ENCODE data around the gene SH2D6.
"Not testable (repeated sequence)": the region's sequence is repeated elsewhere in the genome, so short reads cannot be mapped to it uniquely, and the experiment has no call there.

The SH2D6 gene

GRCh38 chr2:85418132-85419008, at the start of gene SH2D6:
SH2D6 (plus strand) TSS chr2:85418714; CDS start chr2:85429466, 10,752 bp downstream.
- peak; percentile 58 for DNase-seq (ENCODE audit: low read depth)

- no peak for DNase-seq (ENCODE audit: low read depth)
Observed at GRCh38 chr2:85368921-85369320, 49.6 kb upstream of the SH2D6 start.

DNA sequence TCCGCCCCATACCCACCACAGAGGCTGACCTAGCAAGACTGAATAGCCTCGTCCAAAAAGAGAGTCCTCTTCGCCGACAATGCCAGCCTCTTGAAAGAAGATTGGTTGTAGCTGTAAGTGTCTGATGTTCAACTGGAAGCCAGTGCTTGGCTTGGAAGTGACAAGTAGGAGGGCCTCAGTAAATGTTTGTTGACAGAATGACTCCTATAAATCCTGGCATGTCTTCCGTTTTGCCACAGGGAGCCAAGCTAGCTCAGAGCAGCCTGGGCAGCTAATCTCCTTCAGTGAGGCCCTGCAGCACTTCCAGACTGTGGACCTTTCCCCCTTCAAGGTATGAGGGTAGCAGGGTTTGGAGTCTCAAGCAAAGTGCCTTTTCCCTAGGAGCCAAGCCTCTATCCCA, 49.0 kb upstream of the SH2D6 start:
- DNase-seq (ENCODE audit: low read depth): no peak

DNA sequence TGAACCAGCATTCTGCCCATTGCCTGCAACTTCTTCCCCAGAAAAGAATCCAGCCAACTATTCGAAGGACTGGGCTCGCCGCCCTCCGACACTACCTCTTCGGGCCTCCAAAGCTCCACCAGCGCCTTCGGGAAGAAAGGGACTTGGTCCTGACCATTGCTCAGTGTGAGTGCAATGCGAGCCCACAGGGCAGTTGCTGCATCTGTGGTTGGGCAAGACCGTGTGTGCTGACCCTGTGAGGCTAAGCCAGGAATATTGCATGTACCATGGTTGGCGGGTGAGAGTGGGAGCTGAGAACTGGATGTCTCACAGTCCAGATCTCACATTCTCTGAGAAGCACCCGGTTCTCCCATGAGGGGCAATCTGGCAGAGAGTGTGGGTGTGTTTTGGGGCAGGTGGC, 47.5 kb upstream of the SH2D6 start:
- DNase-seq (ENCODE audit: low read depth): no peak

- no peak for DNase-seq (ENCODE audit: low read depth)
Observed at GRCh38 chr2:85376291-85377065, 42.0 kb upstream of the SH2D6 start.

- DNase-seq (ENCODE audit: low read depth): no peak
Observed at GRCh38 chr2:85377083-85377482, 41.4 kb upstream of the SH2D6 start.

DNA sequence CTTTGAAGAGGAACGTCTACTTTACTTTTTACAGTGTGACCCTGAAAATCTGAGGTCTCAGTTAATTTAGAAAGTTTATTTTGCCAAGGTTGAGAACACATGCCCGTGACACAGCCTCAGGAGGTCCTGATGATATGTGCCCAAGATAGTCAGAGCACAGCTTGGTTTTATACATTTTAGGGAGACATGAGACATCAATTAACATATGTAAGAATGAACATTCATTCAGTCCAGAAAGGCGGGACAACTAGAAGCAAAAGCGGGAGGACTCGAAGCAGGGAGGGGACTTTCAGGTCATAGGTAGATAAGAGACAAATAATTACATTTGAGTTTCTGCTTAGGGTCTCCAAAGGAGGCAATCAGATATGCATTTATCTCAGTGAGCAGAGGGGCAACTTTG, 40.3 kb upstream of the SH2D6 start:
- no peak for DNase-seq (ENCODE audit: low read depth)

- DNase-seq (ENCODE audit: low read depth): no peak
Observed at GRCh38 chr2:85380048-85380447, 38.5 kb upstream of the SH2D6 start.

- not testable (repeated sequence) for DNase-seq (ENCODE audit: low read depth)
Observed at GRCh38 chr2:85383151-85383550, 35.4 kb upstream of the SH2D6 start.

GRCh38 chr2:85383850-85384249, 34.7 kb upstream of the SH2D6 start:
- no peak for DNase-seq (ENCODE audit: low read depth)

- no peak for DNase-seq (ENCODE audit: low read depth)
Observed at GRCh38 chr2:85385746-85386145, 32.8 kb upstream of the SH2D6 start.

DNA sequence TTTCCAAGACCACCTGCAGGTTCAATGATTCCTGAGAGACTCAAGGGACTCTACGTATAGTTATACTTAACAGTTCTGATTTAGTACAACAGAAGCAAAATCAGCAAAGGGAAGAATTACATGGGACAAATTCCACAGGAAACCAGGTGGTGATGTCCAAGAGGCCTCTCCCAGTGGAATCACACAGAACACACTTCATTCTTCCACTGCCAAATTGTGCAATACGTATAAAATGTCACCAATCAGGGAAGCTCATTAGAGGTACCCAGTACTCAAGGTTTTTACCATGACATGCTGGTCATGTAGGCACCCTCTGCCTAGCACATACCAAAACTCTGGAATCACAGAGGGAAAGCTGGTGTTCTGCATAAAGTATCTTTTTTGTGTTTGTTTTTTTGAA, 30.8 kb upstream of the SH2D6 start:
- no peak for DNase-seq (ENCODE audit: low read depth)

DNA sequence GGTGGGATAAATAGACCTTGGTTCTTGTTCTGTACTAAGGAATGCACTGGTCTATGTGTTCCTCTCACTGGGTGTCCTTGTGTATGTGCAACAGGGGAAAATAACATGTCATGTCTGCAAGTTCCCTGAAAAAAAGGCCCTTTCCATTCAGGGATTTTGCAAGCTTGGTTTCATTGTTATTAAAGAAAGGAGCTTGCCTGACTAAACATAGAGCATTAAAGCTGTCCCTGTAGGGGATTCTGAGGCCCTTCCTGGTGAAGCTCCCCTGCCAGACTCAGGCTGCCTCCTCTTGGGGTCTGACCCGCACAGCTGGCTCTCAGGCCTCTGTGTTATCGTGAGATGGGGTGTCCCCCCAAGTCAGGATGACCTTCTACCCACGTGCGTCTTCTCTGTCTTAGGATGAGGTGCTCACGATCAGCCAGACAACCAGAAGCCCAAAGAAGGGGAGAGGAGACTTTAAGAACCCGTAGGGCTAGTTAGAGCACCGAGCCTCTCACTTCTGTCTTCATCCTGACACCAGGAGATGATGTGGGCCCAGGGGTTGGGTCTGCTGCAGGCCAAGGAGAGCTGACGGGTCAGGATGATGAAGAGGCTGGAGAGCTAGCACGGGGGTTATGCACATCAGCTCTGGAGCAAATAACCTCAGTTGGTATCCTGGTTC, 29.5 kb upstream of the SH2D6 start:
- DNase-seq (ENCODE audit: low read depth): no peak

DNA sequence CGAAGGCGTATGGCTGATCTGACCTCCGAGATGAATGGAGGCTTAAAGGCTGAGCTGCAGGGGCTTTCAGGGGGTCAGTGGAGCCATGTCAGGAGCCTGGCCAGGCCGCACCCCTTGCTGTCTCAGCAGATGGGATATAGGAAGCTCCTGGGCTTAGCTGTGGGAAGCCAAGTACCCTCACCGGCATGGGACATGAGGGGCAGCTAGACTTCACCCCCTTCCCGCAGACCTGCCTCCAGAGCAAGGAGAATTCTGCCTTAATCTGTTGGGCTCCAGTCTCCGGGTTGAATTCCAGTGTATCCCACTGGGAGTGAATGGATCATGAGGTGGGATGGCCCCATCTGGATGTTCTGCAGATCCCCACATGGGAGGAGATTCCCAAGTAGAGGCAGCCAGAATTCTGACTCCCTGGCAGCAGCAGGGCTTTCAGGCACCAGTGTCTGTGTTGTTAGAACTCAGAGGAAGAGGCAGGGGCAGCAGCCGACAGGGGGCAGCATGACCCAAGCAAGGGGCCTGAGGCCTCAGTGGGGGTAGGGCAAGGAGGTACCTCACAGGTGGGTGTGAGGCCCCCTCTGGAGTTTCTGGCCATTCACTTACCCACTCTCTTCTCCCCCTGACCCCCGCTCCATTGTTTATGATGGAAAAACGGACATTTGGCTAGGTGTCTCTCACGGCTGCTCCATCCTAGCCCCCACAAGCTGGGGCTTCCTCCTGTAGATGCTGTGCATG, 27.4 kb upstream of the SH2D6 start:
- DNase-seq (ENCODE audit: low read depth): peak; percentile 60

- no peak for DNase-seq (ENCODE audit: low read depth)
Observed at GRCh38 chr2:85393836-85394235, 24.7 kb upstream of the SH2D6 start.

GRCh38 chr2:85394261-85394681, 24.2 kb upstream of the SH2D6 start:
- DNase-seq (ENCODE audit: low read depth): no peak

DNA sequence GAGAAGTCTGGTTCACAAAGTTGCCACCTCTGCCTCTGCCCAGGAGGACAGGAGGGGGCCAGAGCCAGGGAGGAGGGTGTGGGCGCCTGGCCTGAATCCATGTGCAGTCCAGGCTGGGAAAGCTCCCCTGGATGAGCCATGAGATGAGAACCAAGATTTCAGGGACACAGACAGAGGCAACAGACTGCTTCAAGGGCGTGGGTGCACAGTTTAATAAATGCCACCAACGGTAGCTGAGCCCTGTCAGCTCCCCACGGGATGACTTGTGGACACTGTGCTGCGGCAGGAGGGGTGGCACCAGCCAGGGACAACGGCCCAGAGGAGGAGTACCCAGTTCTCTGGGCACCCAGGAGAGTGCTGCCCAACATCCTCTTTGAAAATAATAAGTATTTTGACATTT, 23.5 kb upstream of the SH2D6 start:
- DNase-seq (ENCODE audit: low read depth): no peak

DNA sequence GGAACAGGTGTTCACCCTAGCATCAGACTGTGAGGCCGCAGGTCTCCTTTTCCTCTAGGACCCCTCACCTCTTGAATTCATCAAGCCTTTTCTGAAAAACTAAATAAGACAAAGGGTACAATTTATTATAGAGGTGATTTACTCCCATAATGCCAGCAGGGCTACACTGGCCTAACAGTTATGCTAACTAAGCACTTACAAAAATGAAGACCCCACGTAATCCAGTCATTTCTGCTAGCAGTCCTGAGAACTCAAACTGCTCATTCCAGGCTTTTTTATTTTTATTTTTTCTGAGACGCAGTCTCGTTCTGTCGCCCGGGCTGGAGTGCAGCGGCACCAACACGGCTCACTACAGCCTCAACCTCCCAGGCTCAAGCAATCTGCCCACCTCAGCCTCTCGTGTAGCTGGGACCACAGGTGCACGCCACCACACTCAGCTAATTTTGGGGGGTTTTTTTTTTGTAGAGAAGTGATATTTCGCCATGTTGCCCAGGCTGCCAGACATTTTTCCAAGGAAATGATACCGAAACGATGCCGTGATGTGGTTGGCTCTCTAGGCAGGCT, 22.5 kb upstream of the SH2D6 start:
- DNase-seq (ENCODE audit: low read depth): no peak

DNA sequence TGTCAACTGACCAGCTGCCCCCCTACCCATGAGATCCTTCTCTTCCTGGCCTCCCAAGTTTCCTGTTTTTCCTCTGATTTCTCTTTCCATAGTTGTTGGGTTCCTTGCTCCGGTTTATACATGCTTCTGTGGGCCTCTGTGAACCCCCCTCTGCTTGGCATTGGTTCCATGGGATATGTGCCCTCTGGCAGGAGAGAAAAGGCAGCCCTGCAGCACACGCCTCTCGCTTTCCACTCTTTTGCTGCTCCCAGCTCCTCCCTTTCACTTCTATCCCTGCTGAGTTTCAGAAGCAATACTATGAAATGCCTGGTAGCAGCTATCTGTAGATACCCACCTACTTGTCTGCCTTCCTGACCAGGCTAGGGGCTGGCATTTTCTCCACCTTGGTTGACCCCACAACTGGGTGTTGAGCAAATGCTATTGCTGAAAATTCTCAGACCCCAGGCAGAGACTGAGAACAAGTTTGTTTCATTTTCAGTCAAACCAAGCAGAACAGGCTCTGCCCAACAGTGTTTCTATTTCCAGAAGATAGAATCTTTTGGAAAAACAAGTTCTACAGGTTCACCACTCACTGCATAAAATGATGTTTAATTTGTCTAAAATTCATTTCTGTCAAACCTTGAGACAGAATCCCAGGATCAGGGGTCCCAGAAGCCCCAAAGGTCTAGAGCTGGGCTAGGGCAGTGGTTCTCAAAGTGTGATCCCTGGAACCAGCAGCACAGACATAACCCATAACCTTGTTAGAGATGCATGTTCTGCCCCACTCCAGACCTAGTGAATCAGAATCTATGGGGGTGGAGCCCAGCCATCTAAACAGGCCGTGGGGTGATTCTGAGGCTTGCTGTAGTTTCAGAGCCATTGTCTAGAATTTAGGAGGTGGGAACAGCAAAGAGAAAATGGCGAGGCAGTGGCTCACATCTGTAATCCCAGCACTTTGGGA, 21.7 kb upstream of the SH2D6 start:
- DNase-seq (ENCODE audit: low read depth): no peak

GRCh38 chr2:85397925-85398331, 20.6 kb upstream of the SH2D6 start:
- no peak for DNase-seq (ENCODE audit: low read depth)
